GM21447 (cell line): Measurements from ENCODE around the gene BBS7.

Source experiments
- ATAC-seq: cut with Tn5 transposase; IDR thresholded peaks from one replicate; pipeline ENCODE4 v1.9.1; 2021; ENCODE audit not compliant: unreplicated experiment

The BBS7 gene

GRCh38 chr4:121829511-121829910 lies 40.8 kb downstream of the BBS7 start:
- ATAC-seq, result no peak

GRCh38 chr4:121827853-121828252 lies 42.4 kb downstream of the BBS7 start:
- ATAC-seq, result no peak

GRCh38 chr4:121824950-121825349 lies 45.3 kb downstream of the BBS7 start:
- ATAC-seq, result no peak

- no peak for ATAC-seq
Observed at GRCh38 chr4:121824171-121824527, 46.1 kb downstream of the BBS7 start.

GRCh38 chr4:121823505-121824170 lies 46.6 kb downstream of the BBS7 start, which contains the start of gene CCNA2:
TSS of gene CCNA2 (minus strand) at chr4:121823883. CDS start at chr4:121823628, 255 bp downstream.
- peak; percentile 94 for ATAC-seq

- peak; percentile 42 for ATAC-seq
Observed at GRCh38 chr4:121822796-121823504, 47.3 kb downstream of the BBS7 start.

GRCh38 chr4:121822047-121822446 lies 48.2 kb downstream of the BBS7 start:
- ATAC-seq, result no peak

- ATAC-seq, result no peak
Observed at GRCh38 chr4:121819216-121819965, 50.9 kb downstream of the BBS7 start.

- ATAC-seq, result no peak
Observed at GRCh38 chr4:121818215-121818614, 52.1 kb downstream of the BBS7 start.

- ATAC-seq, result no peak
Observed at GRCh38 chr4:121817701-121818100, 52.6 kb downstream of the BBS7 start.

- ATAC-seq, result no peak
Observed at GRCh38 chr4:121817006-121817405, 53.3 kb downstream of the BBS7 start.

- ATAC-seq, result no peak
Observed at GRCh38 chr4:121814756-121815155, 55.5 kb downstream of the BBS7 start.

GRCh38 chr4:121811122-121811521 lies 59.2 kb downstream of the BBS7 start:
- ATAC-seq, result no peak

- ATAC-seq, result no peak
Observed at GRCh38 chr4:121806411-121806810, 63.9 kb downstream of the BBS7 start.

GRCh38 chr4:121801715-121802075 lies 68.6 kb downstream of the BBS7 start:
- no peak for ATAC-seq

- ATAC-seq, result peak; percentile 77
Observed at GRCh38 chr4:121800961-121801714, 69.1 kb downstream of the BBS7 start, which contains the start of gene EXOSC9. TSS of gene EXOSC9 (plus strand) at chr4:121801323. CDS start at chr4:121801425, 102 bp downstream.

- peak; percentile 15 for ATAC-seq
Observed at GRCh38 chr4:121800638-121800960, 69.7 kb downstream of the BBS7 start.

- ATAC-seq, result no peak
Observed at GRCh38 chr4:121799867-121800501, 70.3 kb downstream of the BBS7 start.

- ATAC-seq, result no peak
Observed at GRCh38 chr4:121799208-121799823, 71.0 kb downstream of the BBS7 start.

- no peak for ATAC-seq
Observed at GRCh38 chr4:121796283-121796682, 74.0 kb downstream of the BBS7 start.
